Body of pancreas (tissue), 4 donors: ENCODE data around the gene GGCX.

ENCODE experiments used
- CTCF ChIP-seq, 7 experiments: fragments of 450-650 bp in 4 of 7; fragments of 200-600 bp in 3 of 7; sonication (generic) in 3 of 7; IDR thresholded peaks; one replicate each; pipeline ENCODE4 v1.5.1; 2016 to 2019; ENCODE audit warnings: antibody characterized with exemption in 7 of 7
- POLR2A ChIP-seq, 3 donors: fragments of 450-650 bp; IDR thresholded peaks; one replicate each; pipeline ENCODE4 v1.6.1; 2016; ENCODE audit warnings: antibody characterized with exemption in 3 of 3, mild to moderate bottlenecking in 2 of 3

GRCh38 chr2:85504778-85505261 lies 56.5 kb downstream of the GGCX start:
- TF ChIP-seq CTCF (IDR thresholded peaks at IDR 0.05) (no peak), POLR2A (IDR thresholded peaks at IDR 0.05) (no peak)
